HEK293 (cell line): ENCODE data around the gene INSM1.
A peak's percentile ranks its signal among the peaks of the same experiment; 100 is the strongest.

Experiments used
- GLIS2 ChIP-seq: fragments of 450-650 bp; formaldehyde crosslinking; IDR thresholded peaks from 2 replicates; pipeline ENCODE4 v1.5.1; 2016; ENCODE audit warnings: missing biosample characterization, missing genetic modification characterization
- KLF8 ChIP-seq: fragments of 450-650 bp; formaldehyde crosslinking; IDR thresholded peaks from 2 replicates; pipeline ENCODE4 v1.5.1; 2016; ENCODE audit warnings: missing biosample characterization, missing genetic modification characterization
- SP7 ChIP-seq: fragments of 450-650 bp; formaldehyde crosslinking; IDR thresholded peaks from 2 replicates; pipeline ENCODE4 v1.5.1; 2016; ENCODE audit warnings: missing biosample characterization, missing genetic modification characterization
- ZBTB17 ChIP-seq: fragments of 450-650 bp; formaldehyde crosslinking; IDR thresholded peaks from 2 replicates; pipeline ENCODE4 v1.5.1; 2016; ENCODE audit warnings: missing biosample characterization, missing genetic modification characterization
- ZBTB20 ChIP-seq: fragments of 450-650 bp; formaldehyde crosslinking; IDR thresholded peaks from 2 replicates; pipeline ENCODE4 v1.5.1; 2016; ENCODE audit warnings: missing biosample characterization, missing genetic modification characterization
- ZFP3 ChIP-seq: fragments of 450-650 bp; formaldehyde crosslinking; IDR thresholded peaks from 2 replicates; pipeline ENCODE4 v1.5.1; 2016; ENCODE audit warnings: low read depth, missing biosample characterization, missing genetic modification characterization
- ZFP41 ChIP-seq: fragments of 450-650 bp; formaldehyde crosslinking; IDR thresholded peaks from 2 replicates; pipeline ENCODE4 v1.5.1; 2016; ENCODE audit warnings: missing biosample characterization, missing genetic modification characterization, borderline replicate concordance
- ZIC2 ChIP-seq: fragments of 450-650 bp; formaldehyde crosslinking; IDR thresholded peaks from 2 replicates; pipeline ENCODE4 v1.5.1; 2016; ENCODE audit warnings: missing biosample characterization, missing genetic modification characterization
- ZNF214 ChIP-seq: fragments of 450-650 bp; formaldehyde crosslinking; IDR thresholded peaks from 2 replicates; pipeline ENCODE4 v1.5.1; 2017; ENCODE audit warnings: missing biosample characterization, mild to moderate bottlenecking, missing genetic modification characterization, borderline replicate concordance
- ZNF292 ChIP-seq: fragments of 450-650 bp; formaldehyde crosslinking; IDR thresholded peaks from 2 replicates; pipeline ENCODE4 v1.5.1; 2016; ENCODE audit warnings: low read depth, missing biosample characterization, missing genetic modification characterization, borderline replicate concordance
- ZNF394 ChIP-seq: fragments of 450-650 bp; formaldehyde crosslinking; IDR thresholded peaks from 2 replicates; pipeline ENCODE4 v1.5.1; 2016; ENCODE audit warnings: missing biosample characterization, missing genetic modification characterization, mild to moderate bottlenecking, moderate library complexity, borderline replicate concordance
- ZNF585B ChIP-seq: fragments of 450-650 bp; formaldehyde crosslinking; IDR thresholded peaks from 2 replicates; pipeline ENCODE4 v1.5.1; 2016; ENCODE audit warnings: missing biosample characterization, missing genetic modification characterization
- ZNF621 ChIP-seq: fragments of 450-650 bp; formaldehyde crosslinking; IDR thresholded peaks from 2 replicates; pipeline ENCODE4 v1.5.1; 2017; ENCODE audit warnings: missing biosample characterization, missing genetic modification characterization
- TF ChIP-seq, protein P1 (sequence below): fragments of 450-650 bp; formaldehyde crosslinking; IDR thresholded peaks from 2 replicates; pipeline ENCODE4 v1.5.1; 2016; ENCODE audit warnings: missing biosample characterization, missing genetic modification characterization
- TF ChIP-seq, protein P2 (sequence below): fragments of 450-650 bp; formaldehyde crosslinking; IDR thresholded peaks from 2 replicates; pipeline ENCODE4 v1.5.1; 2016; ENCODE audit warnings: missing biosample characterization, missing genetic modification characterization
- TF ChIP-seq, protein P3 (sequence below): fragments of 450-650 bp; formaldehyde crosslinking; IDR thresholded peaks from 2 replicates; pipeline ENCODE4 v1.5.1; 2016; ENCODE audit warnings: missing biosample characterization, missing genetic modification characterization
- TF ChIP-seq, protein P4 (sequence below): fragments of 450-650 bp; formaldehyde crosslinking; IDR thresholded peaks from 2 replicates; pipeline ENCODE4 v1.5.1; 2016; ENCODE audit warnings: missing biosample characterization, missing genetic modification characterization
- TF ChIP-seq, protein P5 (sequence below): fragments of 450-650 bp; IDR thresholded peaks from 2 replicates; pipeline ENCODE4 v1.5.1; 2018; ENCODE audit warnings: missing biosample characterization, missing genetic modification characterization
- TF ChIP-seq, protein P6 (sequence below): fragments of 450-650 bp; formaldehyde crosslinking; IDR thresholded peaks from 2 replicates; pipeline ENCODE4; 2016; ENCODE audit warnings: missing biosample characterization, missing genetic modification characterization
- TF ChIP-seq, protein P7 (sequence below): fragments of 450-650 bp; formaldehyde crosslinking; IDR thresholded peaks from 2 replicates; pipeline ENCODE4 v1.5.1; 2016; ENCODE audit warnings: missing biosample characterization, missing genetic modification characterization
- TF ChIP-seq, protein P8 (sequence below): fragments of 450-650 bp; formaldehyde crosslinking; IDR thresholded peaks from 2 replicates; pipeline ENCODE4 v1.5.1; 2017; ENCODE audit warnings: missing biosample characterization, mild to moderate bottlenecking, missing genetic modification characterization, moderate library complexity

Gene INSM1

DNA sequence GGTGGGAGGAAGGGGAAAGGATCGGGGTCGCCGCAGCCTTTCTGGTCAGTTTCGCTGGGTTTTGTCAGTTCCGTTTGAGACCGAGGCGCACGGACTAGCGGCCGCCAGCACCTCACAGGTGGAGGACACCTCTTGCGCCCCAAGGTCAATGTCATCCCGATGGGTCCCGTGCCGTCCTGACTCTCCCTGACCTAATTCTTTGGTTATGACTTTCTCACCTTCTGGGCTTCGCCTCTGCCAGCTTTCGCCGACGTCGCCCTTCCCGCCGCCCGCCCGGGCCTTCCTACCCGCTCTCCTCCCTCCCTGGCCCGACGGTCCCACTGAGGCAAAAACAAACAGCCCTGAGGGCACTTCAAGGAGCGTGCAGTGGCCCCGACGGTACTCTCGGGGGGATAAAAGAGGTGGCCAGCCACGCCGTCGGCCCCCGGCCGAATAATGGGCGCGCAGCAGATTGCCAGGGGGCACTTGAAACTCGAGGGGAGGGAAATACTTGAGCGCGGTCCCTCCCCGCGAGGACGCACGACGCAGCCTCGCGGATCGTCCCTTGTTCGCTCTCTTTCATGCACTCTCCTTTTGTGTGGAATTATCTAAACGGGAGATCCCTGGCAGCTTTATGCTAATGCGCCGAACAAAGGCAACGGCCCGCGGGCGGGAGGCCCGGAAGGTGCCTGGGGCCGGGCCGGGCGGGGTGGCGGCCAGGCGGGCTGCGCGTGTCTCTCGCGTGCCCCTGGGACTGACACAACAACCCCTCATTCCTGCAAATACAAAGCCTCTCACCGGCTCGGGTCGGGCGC, 3.9 kb upstream of the INSM1 start (continued):
- TF ChIP-seq, protein P1, sequence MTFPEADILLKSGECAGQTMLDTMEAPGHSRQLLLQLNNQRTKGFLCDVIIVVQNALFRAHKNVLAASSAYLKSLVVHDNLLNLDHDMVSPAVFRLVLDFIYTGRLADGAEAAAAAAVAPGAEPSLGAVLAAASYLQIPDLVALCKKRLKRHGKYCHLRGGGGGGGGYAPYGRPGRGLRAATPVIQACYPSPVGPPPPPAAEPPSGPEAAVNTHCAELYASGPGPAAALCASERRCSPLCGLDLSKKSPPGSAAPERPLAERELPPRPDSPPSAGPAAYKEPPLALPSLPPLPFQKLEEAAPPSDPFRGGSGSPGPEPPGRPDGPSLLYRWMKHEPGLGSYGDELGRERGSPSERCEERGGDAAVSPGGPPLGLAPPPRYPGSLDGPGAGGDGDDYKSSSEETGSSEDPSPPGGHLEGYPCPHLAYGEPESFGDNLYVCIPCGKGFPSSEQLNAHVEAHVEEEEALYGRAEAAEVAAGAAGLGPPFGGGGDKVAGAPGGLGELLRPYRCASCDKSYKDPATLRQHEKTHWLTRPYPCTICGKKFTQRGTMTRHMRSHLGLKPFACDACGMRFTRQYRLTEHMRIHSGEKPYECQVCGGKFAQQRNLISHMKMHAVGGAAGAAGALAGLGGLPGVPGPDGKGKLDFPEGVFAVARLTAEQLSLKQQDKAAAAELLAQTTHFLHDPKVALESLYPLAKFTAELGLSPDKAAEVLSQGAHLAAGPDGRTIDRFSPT = peak; percentile 57
- no peak for TF ChIP-seq ZFP3 (tag by site-specific recombination)
- TF ChIP-seq ZFP41 = no peak; the same call in 1 of the 2 replicates
- peak; percentile 38; the same call in 1 of the 2 replicates for TF ChIP-seq SP7
- no peak for TF ChIP-seq ZNF585B (tag by site-specific recombination)
- no peak for TF ChIP-seq ZNF394 (tag by site-specific recombination)
- TF ChIP-seq ZNF292 (tag by site-specific recombination) = no peak
- no peak for TF ChIP-seq KLF8 (tag by site-specific recombination)
- TF ChIP-seq GLIS2 (tag by site-specific recombination) = peak; percentile 77
- peak; percentile 33 for TF ChIP-seq ZIC2 (tag by site-specific recombination)
- TF ChIP-seq ZBTB20 (tag by site-specific recombination) = peak; percentile 12; the same call in 1 of the 2 replicates
- TF ChIP-seq, protein P2, sequence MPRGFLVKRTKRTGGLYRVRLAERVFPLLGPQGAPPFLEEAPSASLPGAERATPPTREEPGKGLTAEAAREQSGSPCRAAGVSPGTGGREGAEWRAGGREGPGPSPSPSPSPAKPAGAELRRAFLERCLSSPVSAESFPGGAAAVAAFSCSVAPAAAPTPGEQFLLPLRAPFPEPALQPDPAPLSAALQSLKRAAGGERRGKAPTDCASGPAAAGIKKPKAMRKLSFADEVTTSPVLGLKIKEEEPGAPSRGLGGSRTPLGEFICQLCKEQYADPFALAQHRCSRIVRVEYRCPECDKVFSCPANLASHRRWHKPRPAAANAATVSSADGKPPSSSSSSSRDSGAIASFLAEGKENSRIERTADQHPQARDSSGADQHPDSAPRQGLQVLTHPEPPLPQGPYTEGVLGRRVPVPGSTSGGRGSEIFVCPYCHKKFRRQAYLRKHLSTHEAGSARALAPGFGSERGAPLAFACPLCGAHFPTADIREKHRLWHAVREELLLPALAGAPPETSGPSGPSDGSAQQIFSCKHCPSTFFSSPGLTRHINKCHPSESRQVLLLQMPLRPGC (tag by site-specific recombination) = 0 out of 2 replicates have a peak, but pooled peaks have one; percentile 20
- TF ChIP-seq, protein P3, sequence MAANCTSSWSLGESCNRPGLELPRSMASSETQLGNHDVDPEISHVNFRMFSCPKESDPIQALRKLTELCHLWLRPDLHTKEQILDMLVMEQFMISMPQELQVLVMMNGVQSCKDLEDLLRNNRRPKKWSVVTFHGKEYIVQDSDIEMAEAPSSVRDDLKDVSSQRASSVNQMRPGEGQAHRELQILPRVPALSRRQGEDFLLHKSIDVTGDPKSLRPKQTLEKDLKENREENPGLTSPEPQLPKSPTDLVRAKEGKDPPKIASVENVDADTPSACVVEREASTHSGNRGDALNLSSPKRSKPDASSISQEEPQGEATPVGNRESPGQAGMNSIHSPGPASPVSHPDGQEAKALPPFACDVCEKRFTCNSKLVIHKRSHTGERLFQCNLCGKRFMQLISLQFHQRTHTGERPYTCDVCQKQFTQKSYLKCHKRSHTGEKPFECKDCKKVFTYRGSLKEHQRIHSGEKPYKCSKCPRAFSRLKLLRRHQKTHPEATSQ (tag by site-specific recombination) = no peak
- TF ChIP-seq, protein P4, sequence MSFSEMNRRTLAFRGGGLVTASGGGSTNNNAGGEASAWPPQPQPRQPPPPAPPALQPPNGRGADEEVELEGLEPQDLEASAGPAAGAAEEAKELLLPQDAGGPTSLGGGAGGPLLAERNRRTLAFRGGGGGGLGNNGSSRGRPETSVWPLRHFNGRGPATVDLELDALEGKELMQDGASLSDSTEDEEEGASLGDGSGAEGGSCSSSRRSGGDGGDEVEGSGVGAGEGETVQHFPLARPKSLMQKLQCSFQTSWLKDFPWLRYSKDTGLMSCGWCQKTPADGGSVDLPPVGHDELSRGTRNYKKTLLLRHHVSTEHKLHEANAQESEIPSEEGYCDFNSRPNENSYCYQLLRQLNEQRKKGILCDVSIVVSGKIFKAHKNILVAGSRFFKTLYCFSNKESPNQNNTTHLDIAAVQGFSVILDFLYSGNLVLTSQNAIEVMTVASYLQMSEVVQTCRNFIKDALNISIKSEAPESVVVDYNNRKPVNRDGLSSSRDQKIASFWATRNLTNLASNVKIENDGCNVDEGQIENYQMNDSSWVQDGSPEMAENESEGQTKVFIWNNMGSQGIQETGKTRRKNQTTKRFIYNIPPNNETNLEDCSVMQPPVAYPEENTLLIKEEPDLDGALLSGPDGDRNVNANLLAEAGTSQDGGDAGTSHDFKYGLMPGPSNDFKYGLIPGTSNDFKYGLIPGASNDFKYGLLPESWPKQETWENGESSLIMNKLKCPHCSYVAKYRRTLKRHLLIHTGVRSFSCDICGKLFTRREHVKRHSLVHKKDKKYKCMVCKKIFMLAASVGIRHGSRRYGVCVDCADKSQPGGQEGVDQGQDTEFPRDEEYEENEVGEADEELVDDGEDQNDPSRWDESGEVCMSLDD = no peak
- TF ChIP-seq, protein P5, sequence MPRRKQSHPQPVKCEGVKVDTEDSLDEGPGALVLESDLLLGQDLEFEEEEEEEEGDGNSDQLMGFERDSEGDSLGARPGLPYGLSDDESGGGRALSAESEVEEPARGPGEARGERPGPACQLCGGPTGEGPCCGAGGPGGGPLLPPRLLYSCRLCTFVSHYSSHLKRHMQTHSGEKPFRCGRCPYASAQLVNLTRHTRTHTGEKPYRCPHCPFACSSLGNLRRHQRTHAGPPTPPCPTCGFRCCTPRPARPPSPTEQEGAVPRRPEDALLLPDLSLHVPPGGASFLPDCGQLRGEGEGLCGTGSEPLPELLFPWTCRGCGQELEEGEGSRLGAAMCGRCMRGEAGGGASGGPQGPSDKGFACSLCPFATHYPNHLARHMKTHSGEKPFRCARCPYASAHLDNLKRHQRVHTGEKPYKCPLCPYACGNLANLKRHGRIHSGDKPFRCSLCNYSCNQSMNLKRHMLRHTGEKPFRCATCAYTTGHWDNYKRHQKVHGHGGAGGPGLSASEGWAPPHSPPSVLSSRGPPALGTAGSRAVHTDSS (tag by site-specific recombination) = no peak
- TF ChIP-seq, protein P6, sequence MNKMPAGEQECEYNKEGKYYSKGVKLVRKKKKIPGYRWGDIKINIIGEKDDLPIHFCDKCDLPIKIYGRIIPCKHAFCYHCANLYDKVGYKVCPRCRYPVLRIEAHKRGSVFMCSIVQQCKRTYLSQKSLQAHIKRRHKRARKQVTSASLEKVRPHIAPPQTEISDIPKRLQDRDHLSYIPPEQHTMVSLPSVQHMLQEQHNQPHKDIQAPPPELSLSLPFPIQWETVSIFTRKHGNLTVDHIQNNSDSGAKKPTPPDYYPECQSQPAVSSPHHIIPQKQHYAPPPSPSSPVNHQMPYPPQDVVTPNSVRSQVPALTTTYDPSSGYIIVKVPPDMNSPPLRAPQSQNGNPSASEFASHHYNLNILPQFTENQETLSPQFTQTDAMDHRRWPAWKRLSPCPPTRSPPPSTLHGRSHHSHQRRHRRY = no peak
- no peak for TF ChIP-seq ZBTB17 (tag by site-specific recombination)
- no peak for TF ChIP-seq ZNF621 (tag by site-specific recombination)
- TF ChIP-seq, protein P7, sequence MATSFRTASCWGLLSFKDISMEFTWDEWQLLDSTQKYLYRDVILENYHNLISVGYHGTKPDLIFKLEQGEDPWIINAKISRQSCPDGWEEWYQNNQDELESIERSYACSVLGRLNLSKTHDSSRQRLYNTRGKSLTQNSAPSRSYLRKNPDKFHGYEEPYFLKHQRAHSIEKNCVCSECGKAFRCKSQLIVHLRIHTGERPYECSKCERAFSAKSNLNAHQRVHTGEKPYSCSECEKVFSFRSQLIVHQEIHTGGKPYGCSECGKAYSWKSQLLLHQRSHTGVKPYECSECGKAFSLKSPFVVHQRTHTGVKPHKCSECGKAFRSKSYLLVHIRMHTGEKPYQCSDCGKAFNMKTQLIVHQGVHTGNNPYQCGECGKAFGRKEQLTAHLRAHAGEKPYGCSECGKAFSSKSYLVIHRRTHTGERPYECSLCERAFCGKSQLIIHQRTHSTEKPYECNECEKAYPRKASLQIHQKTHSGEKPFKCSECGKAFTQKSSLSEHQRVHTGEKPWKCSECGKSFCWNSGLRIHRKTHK = no peak
- TF ChIP-seq, protein P8, sequence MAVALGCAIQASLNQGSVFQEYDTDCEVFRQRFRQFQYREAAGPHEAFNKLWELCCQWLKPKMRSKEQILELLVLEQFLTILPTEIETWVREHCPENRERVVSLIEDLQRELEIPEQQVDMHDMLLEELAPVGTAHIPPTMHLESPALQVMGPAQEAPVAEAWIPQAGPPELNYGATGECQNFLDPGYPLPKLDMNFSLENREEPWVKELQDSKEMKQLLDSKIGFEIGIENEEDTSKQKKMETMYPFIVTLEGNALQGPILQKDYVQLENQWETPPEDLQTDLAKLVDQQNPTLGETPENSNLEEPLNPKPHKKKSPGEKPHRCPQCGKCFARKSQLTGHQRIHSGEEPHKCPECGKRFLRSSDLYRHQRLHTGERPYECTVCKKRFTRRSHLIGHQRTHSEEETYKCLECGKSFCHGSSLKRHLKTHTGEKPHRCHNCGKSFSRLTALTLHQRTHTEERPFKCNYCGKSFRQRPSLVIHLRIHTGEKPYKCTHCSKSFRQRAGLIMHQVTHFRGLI (tag by site-specific recombination) = peak; percentile 38; the same call in 1 of the 2 replicates
- no peak for TF ChIP-seq ZNF214 (tag by site-specific recombination)
